DOHH2 (cell line): ENCODE results near the gene RSBN1L.

Experiments used
- EZH2phosphoT487 ChIP-seq: fragments of 200-600 bp; sonication (generic); IDR thresholded peaks from 2 replicates; pipeline ENCODE4 v1.6.1; 2017; ENCODE audit warnings: borderline replicate concordance, mild to moderate bottlenecking, antibody characterized with exemption, low read length, moderate library complexity, mixed read lengths
- TF ChIP-seq, protein P1 (sequence below): fragments of 200-600 bp; sonication (generic); IDR thresholded peaks from one replicate; pipeline ENCODE4 v1.5.1; 2014; ENCODE audit warnings: antibody characterized with exemption, mild to moderate bottlenecking, low read depth, low read length; ENCODE audit not compliant: poor library complexity, severe bottlenecking

DNA sequence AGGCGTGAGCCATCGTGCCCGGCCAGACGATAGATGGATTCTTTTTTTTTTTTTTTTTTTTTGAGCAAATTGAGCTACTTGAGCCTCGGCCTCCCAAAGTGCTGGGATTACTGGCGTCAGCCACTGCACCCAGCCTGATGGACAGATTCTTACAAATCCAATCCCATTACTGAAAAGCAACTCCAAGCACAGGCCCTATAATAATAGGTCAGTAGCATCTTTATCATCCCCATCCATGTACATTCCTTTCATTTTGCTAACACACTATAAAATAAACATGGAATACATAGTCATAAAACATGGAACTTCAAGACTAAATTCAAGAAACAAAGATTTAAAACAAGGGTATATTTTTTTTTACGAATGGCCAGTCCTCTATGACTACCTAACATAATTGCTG lies 16.0 kb upstream of the RSBN1L start:
- TF ChIP-seq, protein P1, sequence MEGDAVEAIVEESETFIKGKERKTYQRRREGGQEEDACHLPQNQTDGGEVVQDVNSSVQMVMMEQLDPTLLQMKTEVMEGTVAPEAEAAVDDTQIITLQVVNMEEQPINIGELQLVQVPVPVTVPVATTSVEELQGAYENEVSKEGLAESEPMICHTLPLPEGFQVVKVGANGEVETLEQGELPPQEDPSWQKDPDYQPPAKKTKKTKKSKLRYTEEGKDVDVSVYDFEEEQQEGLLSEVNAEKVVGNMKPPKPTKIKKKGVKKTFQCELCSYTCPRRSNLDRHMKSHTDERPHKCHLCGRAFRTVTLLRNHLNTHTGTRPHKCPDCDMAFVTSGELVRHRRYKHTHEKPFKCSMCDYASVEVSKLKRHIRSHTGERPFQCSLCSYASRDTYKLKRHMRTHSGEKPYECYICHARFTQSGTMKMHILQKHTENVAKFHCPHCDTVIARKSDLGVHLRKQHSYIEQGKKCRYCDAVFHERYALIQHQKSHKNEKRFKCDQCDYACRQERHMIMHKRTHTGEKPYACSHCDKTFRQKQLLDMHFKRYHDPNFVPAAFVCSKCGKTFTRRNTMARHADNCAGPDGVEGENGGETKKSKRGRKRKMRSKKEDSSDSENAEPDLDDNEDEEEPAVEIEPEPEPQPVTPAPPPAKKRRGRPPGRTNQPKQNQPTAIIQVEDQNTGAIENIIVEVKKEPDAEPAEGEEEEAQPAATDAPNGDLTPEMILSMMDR: no peak
- TF ChIP-seq EZH2phosphoT487: no peak
